Measurements from ENCODE around the gene OOSP3.

- TF ChIP-seq CTCF (conservative IDR thresholded peaks at IDR 0.05), result no peak
- no peak for TF ChIP-seq ZFX (IDR thresholded peaks at IDR 0.05)
Observed at GRCh38 chr11:59833602-59834001, 45.0 kb upstream of the OOSP3 start.

All from C4-2B (cell line).